GM19193 (cell line): ENCODE measurements around the gene DROSHA.

Source experiments
- POLR2A ChIP-seq: IDR thresholded peaks from 4 replicates; pipeline ENCODE4 v1.6.1; 2011; ENCODE audit not compliant: insufficient read depth, insufficient read length; ENCODE audit errors: extremely low read depth

Gene DROSHA

GRCh38 chr5:31531888-31532547 is at the start of gene DROSHA, which contains the start of gene C5orf22:
DROSHA (minus strand) TSS chr5:31532093; CDS start chr5:31529059, 3,034 bp downstream.
C5orf22 (plus strand) TSS chr5:31532301; CDS start chr5:31532393, 92 bp downstream.
- peak; percentile 89 for TF ChIP-seq POLR2A

GRCh38 chr5:31579558-31579957 is 47.7 kb upstream of the DROSHA start:
- no peak for TF ChIP-seq POLR2A

GRCh38 chr5:31577438-31577837 is 45.5 kb upstream of the DROSHA start:
- no peak for TF ChIP-seq POLR2A

- TF ChIP-seq POLR2A: no peak
Observed at GRCh38 chr5:31574772-31575171, 42.9 kb upstream of the DROSHA start.

- TF ChIP-seq POLR2A: no peak
Observed at GRCh38 chr5:31573494-31574142, 41.7 kb upstream of the DROSHA start.

- no peak for TF ChIP-seq POLR2A
Observed at GRCh38 chr5:31569068-31569467, 37.2 kb upstream of the DROSHA start.

- TF ChIP-seq POLR2A: no peak
Observed at GRCh38 chr5:31568302-31568835, 36.5 kb upstream of the DROSHA start.

- no peak for TF ChIP-seq POLR2A
Observed at GRCh38 chr5:31563216-31563615, 31.3 kb upstream of the DROSHA start.

- TF ChIP-seq POLR2A: no peak
Observed at GRCh38 chr5:31561946-31562345, 30.1 kb upstream of the DROSHA start.

- TF ChIP-seq POLR2A: no peak
Observed at GRCh38 chr5:31559942-31560341, 28.0 kb upstream of the DROSHA start.

GRCh38 chr5:31556461-31556860 is 24.6 kb upstream of the DROSHA start:
- TF ChIP-seq POLR2A: no peak

- no peak for TF ChIP-seq POLR2A
Observed at GRCh38 chr5:31554552-31554951, 22.7 kb upstream of the DROSHA start.

- TF ChIP-seq POLR2A: no peak
Observed at GRCh38 chr5:31553863-31554262, 22.0 kb upstream of the DROSHA start.

- TF ChIP-seq POLR2A: no peak
Observed at GRCh38 chr5:31551878-31552277, 20.0 kb upstream of the DROSHA start.

- no peak for TF ChIP-seq POLR2A
Observed at GRCh38 chr5:31537851-31538250, 6.0 kb upstream of the DROSHA start.

- no peak for TF ChIP-seq POLR2A
Observed at GRCh38 chr5:31537349-31537748, 5.5 kb upstream of the DROSHA start.
